Measurements from ENCODE around the gene ZNF766. TPM values are rescaled to one million over a fixed set of nuclear protein-coding genes. Genes with fewer than 3 reads are reported as not detected.
"Not testable (repeated sequence)": the region's sequence is repeated elsewhere in the genome, so short reads cannot be mapped to it uniquely, and the experiment has no call there.

ZNF766 gene
- total and polyA plus RNA-seq, 2 of the 8 experiments (the other 6 are each of a cell fraction or from before 2014, with no cell fraction given): 8.3 to 31.9 TPM

- TF ChIP-seq TBP (IDR thresholded peaks at IDR 0.05; ENCODE audit: low read depth, low read length): no peak
- no peak for TF ChIP-seq SP4 (IDR thresholded peaks at IDR 0.05; ENCODE audit: low read length)
- TF ChIP-seq SIX5 (IDR thresholded peaks at IDR 0.05; ENCODE audit: low read depth, low read length): no peak
Observed at GRCh38 chr19:52291781-52292180, 22.4 kb downstream of the ZNF766 start (continued).

GRCh38 chr19:52292946-52293345, 23.6 kb downstream of the ZNF766 start:
- H4K20me1 ChIP-seq (replicated peaks in 1 of 2; ENCODE audit: control insufficient read depth in 1 of 2, insufficient read depth in 2 of 2, low read length in 2 of 2); H2BK120ac ChIP-seq (replicated peaks; ENCODE audit: low read depth, low read length); H3K14ac ChIP-seq (ENCODE audit: insufficient read length); H3K27ac ChIP-seq (ENCODE audit: low read depth, low read length); H3K79me1 ChIP-seq (ENCODE audit: low read depth, low read length); H4K5ac ChIP-seq (ENCODE audit: insufficient read length, low read depth, low read length); H3K4me3 ChIP-seq (ENCODE audit: extremely low read depth in 1 of 4, insufficient read depth in 2 of 4, low read depth in 3 of 4, low read length in 4 of 4); H2BK15ac ChIP-seq (ENCODE audit: low read length); H2BK5ac ChIP-seq (ENCODE audit: low read depth, low read length); H4K91ac ChIP-seq (replicated peaks; ENCODE audit: insufficient read length, low read length); DNase-seq (ENCODE audit: low read depth in 1 of 2, low spot score in 2 of 2); H3K18ac ChIP-seq (ENCODE audit: extremely low read depth, low read length); H3K79me2 ChIP-seq (ENCODE audit: control insufficient read depth in 1 of 2, insufficient read depth in 2 of 2, low read length in 2 of 2); H2BK20ac ChIP-seq (ENCODE audit: low read length); H2BK12ac ChIP-seq (ENCODE audit: low read depth, low read length); H3K4ac ChIP-seq (replicated peaks; ENCODE audit: insufficient read length, low read depth, low read length); POLR2A ChIA-PET (ENCODE audit: partially characterized antibody); H3K4me2 ChIP-seq (ENCODE audit: insufficient read depth in 1 of 2, low read depth in 2 of 2, low read length in 2 of 2); H2AFZ ChIP-seq (ENCODE audit: low read length); H3K9ac ChIP-seq (replicated peaks in 1 of 4; ENCODE audit: extremely low read depth in 1 of 4, low read depth in 3 of 4, low read length in 3 of 4); H3K4me1 ChIP-seq (replicated peaks in 1 of 4; ENCODE audit: control insufficient read depth in 3 of 4, insufficient read depth in 4 of 4, low read length in 3 of 4); H4K8ac ChIP-seq (ENCODE audit: extremely low read depth, insufficient read depth, low read length); H3K23me2 ChIP-seq (ENCODE audit: low read depth, low read length); H3K27me3 ChIP-seq (replicated peaks in 1 of 4; ENCODE audit: control insufficient read depth in 3 of 4, extremely low read depth in 1 of 4, insufficient read depth in 3 of 4, low read length in 3 of 4); H3K23ac ChIP-seq (ENCODE audit: insufficient read length); FAIRE-seq; H2AK5ac ChIP-seq (ENCODE audit: low read depth, low read length); H3K56ac ChIP-seq (replicated peaks; ENCODE audit: insufficient read length, low read depth, low read length); H3K9me3 ChIP-seq (ENCODE audit: insufficient read depth in 2 of 2, low read depth in 1 of 2, low read length in 1 of 2): not testable (repeated sequence)
- 97% methylated on average over 6 of the region's 6 CpGs; no CpG with 5 or more reads in 1 of the 2 experiments for WGBS, 2 experiments (ENCODE audit: extremely low coverage in 1 of 2, insufficient coverage in 1 of 2, insufficient read length in 1 of 2, insufficient replicate concordance in 2 of 2, low coverage in 1 of 2, low lambda C conversion rate in 2 of 2, missing lambda C conversion rate in 1 of 2)
- CTCF ChIA-PET (ENCODE audit: partially characterized antibody): interaction anchor here (0.7 kb wide), 1 partner anchor 319 kb away, joined by 3 read pairs; no protein-coding TSS in a partner anchor
- peaks cover 0 to 43% (median 22%) of the 10 kb centered on the region in 4 experiments; a peak in 7 of 8 replicates for H3K36me3 ChIP-seq (ENCODE audit: control insufficient read depth in 2 of 4, insufficient read depth in 4 of 4, low read length in 3 of 4)

Data from H1 (cell line).